Activated CD4-positive, alpha-beta T cell treated with anti-CD3 and anti-CD28 coated beads, Interleukin-2, amount 10 ng/mL, durations not matched to agents 24 days and 14 days (primary cell): ENCODE data around the gene TMPRSS11E. TPM values are rescaled to one million over a fixed set of nuclear protein-coding genes. Genes with fewer than 3 reads are reported as not detected.

Experiments used
- total RNA-seq: library from RNA; stranded (reverse); gene quantifications from 2 replicates; pipeline ENCODE4 v1.2.3, GENCODE V29; 2022

The TMPRSS11E gene
- total RNA-seq, 1 donor from 2014 or later: not detected

Other genes starting within 250 kb of the TMPRSS11E start
- not detected in 2 replicates for gene TMPRSS11B, start 201.8 kb upstream of the TMPRSS11E start, total RNA-seq
- 79.9 and 83.9 TPM in 2 replicates for gene YTHDC1, start 97.4 kb upstream of the TMPRSS11E start, total RNA-seq
- gene UGT2B17, start 128.9 kb downstream of the TMPRSS11E start, total RNA-seq: not detected in 2 replicates
- gene UGT2B15, start 223.2 kb downstream of the TMPRSS11E start, total RNA-seq: not detected in 2 replicates